Skin of body (tissue), 2 donors: ENCODE results near the gene TRIM10. TPM values are rescaled to one million over a fixed set of nuclear protein-coding genes. Genes with fewer than 3 reads are reported as not detected.
A peak's percentile ranks its signal among the peaks of the same experiment; 100 is the strongest.
"Not testable (repeated sequence)": the region's sequence is repeated elsewhere in the genome, so short reads cannot be mapped to it uniquely, and the experiment has no call there.

Experiments used
- DNase-seq: peaks from one replicate; lab custom pipeline; 2025; lab: John Stamatoyannopoulos, UW
- total RNA-seq: library from RNA; depleted of rRNA; stranded (reverse); fragments of >200 nt; gene quantifications from one replicate; pipeline ENCODE4 v1.2.3, GENCODE V29; 2014

TRIM10 gene
- total RNA-seq, 1 donor from 2014 or later = 2.2 TPM

GRCh38 chr6:30172681-30173080 lies 11.7 kb upstream of the TRIM10 start:
- no peak for DNase-seq

DNA sequence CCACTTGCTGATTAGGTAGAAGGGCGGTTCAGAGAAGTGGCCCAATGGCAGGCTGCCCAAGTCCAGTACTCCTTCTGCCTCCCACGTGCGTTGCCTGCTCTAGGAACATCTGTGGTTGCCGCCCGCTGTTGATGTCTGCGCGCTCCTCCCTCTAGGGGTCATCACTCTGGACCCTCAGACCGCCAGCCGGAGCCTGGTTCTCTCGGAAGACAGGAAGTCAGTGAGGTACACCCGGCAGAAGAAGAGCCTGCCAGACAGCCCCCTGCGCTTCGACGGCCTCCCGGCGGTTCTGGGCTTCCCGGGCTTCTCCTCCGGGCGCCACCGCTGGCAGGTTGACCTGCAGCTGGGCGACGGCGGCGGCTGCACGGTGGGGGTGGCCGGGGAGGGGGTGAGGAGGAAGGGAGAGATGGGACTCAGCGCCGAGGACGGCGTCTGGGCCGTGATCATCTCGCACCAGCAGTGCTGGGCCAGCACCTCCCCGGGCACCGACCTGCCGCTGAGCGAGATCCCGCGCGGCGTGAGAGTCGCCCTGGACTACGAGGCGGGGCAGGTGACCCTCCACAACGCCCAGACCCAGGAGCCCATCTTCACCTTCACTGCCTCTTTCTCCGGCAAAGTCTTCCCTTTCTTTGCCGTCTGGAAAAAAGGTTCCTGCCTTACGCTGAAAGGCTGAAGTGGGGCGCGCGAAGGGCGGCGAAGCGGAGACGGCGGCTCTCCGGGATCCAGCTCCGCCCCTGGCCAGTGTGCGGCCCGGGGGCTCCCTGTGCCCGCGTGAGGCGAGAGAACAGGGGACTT lies 10.9 kb upstream of the TRIM10 start:
- no peak for DNase-seq

DNA sequence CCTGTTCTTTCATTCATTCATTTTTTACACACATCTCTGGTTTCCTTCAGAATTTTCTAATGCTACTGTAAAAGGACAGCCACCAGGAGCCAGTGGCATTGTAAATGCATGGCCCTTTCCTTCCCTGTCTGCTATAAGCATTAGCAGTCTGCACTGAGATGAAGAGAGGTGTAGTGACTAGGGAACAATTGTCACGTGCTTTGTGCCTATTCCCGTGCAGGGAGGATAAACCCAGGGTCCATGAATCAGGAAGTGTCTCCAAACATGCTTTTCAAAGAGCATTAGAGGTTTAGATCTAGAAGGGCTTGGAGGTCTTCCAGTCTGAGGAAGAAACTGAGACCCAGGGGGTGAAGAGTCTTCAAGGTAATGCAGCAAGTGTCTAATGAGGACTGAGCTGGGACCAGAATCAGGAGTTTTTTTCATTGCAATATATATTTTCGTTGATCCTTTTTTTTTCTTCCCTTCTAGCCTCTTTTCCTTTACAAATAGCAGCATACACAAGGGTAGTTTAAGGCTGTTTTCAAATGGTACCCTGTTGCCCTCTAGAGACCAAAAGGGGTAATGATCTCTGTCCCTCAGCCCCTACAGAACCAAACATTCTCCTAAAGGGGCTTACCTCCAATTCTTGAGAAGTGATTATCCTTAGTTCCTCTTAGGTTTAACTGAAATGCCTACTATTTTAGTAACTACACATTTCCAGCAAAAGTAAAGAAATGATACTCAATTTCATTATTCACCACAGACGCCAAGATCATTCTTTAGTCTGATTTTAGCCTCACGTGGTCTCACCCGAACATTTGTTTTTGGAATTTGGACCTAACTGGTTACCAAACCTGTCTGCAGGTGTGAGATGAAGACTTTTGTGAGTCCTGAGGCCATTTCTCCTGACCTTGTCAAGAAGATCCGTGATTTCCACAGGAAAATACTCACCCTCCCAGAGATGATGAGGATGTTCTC lies 8.9 kb upstream of the TRIM10 start:
- peak; percentile 14 for DNase-seq

GRCh38 chr6:30168741-30169140 lies 7.7 kb upstream of the TRIM10 start:
- no peak for DNase-seq

- no peak for DNase-seq
Observed at GRCh38 chr6:30167101-30167500, 6.1 kb upstream of the TRIM10 start.

DNA sequence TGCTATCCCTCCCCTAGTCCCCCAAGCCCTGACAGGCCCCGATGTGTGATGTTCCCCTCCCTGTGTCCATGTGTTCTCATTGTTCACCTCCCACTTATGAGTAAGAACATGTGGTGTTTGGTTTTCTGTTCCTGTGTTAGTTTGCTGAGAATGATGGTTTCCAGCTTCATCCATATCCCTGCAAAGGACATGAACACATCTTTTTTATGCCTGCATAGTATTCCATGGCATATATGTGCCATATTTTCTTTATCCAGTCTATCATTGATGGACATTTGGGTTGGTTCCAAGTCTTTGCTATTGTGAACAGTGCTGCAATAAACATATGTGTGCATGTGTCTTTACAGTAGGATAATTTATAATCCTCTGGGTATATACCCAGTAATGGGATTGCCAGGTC lies 4.2 kb upstream of the TRIM10 start:
- DNase-seq = not testable (repeated sequence)

GRCh38 chr6:30164714-30165113 lies 3.7 kb upstream of the TRIM10 start:
- no peak for DNase-seq

DNA sequence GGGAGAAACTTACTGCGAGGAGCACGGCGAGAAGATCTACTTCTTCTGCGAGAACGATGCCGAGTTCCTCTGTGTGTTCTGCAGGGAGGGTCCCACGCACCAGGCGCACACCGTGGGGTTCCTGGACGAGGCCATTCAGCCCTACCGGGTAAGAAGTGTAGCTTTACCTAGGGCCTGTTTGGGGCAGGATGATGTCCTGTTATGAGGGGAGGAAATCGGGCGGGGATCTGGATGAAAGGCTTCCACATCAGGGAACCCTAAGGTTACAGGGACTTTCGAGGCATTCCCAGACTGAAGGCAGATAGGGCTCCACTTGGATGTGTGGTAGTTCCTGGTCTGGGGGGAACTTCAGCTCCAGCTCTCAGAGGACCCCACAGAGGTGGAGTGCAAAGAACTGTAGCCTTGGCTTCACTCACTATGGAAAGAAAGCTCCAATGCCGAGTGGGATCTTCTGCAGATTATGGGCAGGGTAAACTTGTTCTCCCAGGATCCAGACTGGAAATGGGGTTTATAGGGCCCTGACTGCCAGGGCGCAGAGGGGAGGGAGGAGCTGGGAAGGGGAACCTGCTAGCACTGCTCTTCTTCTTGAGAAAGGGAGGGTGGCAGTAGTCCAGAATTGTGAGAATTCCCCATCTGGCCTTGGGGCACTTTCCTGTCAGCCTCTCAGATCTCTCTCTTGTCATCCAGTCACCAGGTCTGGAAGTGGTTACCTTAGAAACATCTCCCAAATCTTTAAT lies 3.1 kb upstream of the TRIM10 start:
- DNase-seq = no peak

DNA sequence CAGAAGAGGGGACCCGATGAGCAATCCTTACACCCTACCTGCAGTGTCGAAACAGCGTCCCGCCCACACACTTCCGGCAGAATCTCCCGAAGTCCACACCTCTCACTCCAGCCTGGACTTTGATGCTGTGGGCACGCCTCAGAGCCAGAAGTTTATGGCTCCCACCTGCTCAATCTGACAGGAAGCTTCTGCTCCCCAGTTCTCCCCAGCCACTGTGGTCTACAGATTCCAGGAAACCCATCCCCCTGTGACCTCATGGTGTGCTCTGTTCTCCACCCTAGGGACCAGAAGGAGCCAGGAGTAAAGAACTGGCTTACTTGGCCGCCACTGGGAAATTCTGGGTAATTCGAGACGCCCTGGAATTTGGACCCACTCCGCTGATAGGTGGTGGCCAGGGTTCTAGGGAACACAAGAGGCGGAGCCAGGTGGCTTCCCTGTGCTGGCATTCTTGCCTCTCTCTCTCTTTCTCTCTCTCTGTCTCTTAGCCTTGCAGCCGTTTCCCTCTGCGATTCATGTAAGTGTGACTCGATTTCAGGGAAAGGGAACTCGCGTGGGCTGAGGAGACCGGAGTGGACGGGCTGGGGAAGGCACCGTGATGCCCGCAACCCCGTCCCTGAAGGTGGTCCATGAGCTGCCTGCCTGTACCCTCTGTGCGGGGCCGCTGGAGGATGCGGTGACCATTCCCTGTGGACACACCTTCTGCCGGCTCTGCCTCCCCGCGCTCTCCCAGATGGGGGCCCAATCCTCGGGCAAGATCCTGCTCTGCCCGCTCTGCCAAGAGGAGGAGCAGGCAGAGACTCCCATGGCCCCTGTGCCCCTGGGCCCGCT lies 2.3 kb upstream of the TRIM10 start, which contains the start of gene TRIM15:
Gene TRIM15, plus strand, starts transcription at position 457 of the 828 bp plus-strand sequence. Its CDS starts 139 bp downstream, at position 596.
- no peak for DNase-seq

DNA sequence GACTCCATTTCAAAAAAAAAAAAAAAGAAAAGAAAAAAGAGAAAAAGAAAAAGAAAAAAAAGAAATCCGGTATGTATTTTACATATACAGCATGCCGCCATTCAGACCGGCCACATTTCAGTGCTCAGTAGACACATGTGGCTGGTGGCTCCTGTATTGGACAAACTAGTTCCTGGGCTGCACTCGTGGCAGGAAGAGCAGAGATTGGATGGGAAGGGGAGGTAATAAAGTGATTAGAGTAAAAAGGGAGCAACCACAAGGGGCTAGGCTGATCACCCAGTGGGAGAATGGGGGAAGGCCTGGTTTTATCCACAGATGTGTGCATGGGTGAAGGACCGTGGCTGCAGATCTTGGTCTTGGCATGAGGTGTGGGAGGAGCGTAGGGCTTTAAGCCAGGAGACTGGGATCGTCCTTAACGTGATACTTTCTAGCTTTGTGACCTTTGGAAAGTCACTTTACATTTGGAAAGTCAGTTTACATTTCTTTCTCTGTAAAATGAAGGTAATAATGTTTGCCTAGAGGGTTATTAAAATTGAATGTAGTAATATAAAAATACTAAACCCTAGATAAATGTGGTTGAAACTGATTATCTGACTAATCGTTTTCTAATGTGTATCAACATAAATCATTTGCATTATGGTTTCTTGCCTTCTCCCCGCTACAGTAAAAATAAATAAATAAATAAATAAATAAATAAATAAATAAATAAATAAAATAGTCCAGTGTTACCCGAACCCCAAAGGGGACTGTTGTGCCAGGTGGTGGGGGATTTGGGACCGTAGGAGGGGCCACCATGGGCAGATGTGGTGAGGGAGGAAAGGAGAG lies 1.5 kb upstream of the TRIM10 start:
- DNase-seq = no peak

DNA sequence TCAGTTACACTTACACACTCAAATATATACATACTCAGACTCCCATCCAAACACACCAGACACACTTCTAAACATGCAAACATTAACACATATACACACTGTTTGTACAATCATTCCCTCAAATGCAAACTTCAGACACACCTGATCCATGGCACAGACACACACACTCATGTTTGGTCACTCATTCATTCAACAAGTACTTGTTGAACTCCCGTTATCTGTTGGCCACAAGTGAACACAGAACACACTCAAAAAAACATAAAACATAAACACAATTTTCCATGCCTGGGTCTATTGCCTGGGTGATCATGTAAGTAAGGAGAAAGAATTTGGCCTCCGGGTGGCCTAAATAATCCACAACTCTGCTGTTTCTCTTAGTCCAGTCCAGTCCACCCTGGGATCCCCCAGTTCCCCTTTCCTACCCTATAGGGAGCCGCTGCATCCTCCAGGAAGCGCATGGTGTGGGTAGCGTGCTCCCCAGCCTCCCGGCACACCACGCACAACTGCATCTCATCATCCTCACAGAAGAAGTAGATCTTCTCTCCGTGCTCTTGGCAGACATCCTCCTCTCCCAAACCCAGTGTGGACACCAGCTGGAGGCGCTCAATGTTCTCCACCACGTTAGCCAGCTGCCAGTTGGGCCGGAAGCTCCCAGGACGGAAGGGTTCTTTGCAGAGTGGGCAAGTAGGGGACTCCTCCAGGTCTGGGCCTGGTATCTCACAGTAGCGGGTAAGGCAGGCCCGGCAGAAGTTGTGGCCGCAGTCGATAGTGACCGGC lies 815 bp downstream of the TRIM10 start:
- no peak for DNase-seq

DNA sequence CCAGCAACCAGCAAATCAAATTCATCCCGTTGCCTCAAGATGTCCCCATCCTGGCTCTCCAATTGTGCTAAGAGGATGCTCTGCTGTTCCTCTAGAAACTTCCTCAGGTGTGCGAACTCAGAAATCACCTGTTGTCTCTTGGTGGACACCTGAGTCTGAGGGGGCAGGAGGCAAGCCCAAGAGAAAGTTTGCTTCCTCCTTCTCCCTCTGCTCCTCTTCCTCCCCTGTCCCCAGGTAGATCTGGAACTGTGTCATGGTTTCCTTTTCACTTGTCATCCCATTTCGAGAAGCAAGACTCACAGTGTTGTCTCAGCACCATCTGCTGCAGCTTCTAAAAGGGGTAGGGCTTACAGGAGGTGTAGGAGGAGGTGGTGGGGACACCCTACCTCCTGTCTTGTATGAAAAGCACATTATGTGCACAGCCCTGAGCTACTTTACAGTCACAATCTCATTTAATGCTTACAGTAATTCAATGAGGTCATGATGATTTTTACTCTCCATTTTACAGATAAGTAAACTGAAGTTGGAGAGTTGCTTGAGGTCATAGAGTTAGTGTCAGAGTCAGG lies 2.5 kb downstream of the TRIM10 start:
- DNase-seq = no peak

DNA sequence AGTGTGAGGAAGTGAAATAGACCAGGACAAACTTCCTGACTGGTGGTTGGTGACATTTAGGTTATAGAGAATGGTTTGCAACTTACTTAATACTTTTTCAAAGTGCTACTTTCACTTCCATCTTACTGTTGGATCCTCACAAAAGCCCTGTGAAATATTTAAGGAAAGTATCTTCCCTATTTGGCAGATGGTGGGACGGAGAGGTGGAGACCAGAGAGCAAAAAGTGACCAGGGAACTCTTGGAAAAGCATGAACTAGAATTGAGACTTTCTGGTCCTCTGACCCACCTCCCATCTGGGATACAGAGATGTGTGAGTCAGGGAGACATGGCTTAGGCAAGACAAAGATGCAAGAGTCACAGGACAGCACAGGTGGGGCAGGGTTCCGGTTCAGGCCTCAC lies 3.0 kb downstream of the TRIM10 start:
- no peak for DNase-seq

GRCh38 chr6:30157581-30157980 lies 3.4 kb downstream of the TRIM10 start:
- DNase-seq = no peak

GRCh38 chr6:30156774-30157173 lies 4.2 kb downstream of the TRIM10 start:
- DNase-seq = no peak

DNA sequence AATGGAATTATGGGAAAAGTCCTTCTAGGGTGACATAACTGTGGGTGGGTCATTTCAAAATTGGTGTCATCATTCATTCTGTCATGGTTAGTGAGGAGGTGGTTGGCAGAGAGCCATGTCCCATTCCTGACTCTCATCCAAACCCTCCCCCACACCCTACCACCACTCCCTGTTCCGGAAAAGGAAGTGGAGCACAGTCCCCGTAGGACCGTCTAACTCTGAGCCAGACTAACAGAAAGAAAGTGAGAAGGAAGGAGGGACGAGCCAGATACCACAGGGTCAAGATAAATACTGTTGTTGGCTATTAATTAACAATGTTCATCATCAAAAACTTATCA lies 4.8 kb downstream of the TRIM10 start:
- no peak for DNase-seq

DNA sequence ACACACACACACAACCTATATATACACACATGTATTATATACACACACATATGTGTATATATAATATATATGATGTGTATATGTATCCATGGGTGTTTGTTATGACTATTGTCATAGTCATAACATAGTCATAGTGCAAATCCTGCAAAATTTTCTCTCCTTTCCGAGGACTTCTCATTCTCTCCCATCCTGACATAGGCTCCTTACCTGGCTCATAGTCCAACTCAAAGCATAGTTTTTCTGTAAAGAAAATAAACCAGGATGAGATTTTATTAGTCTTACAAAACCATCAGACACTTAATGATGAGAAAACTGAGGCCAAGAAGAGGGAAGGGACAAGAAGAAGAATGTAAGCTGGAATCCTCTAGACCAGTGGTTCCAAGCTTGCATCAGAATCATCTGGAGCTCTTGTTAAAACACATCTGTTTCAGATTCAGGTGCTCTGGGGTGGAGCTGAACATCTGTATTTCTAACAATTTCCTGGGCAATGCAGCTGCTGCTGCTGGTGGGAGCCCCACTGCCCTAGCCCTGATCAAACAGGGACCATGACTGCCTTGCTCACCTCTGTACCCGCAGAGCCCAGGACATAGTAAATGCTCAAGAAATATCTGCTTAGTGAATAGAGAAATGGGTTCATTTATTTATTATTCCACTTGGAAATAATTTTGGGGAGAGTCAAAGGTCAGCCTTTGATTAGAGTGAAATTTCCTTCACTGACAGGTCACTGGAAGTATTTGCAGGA lies 5.3 kb downstream of the TRIM10 start:
- DNase-seq = no peak
